NOMO-1 (cell line): ENCODE data around the gene MAGEA3.
"Not testable (repeated sequence)": the region's sequence is repeated elsewhere in the genome, so short reads cannot be mapped to it uniquely, and the experiment has no call there.

ENCODE experiments used
- DNase-seq, 2 experiments: peaks; one replicate each; lab custom pipeline; 2025; ENCODE audit not compliant: unreplicated experiment in 2 of 2; lab: John Stamatoyannopoulos, UW

Gene MAGEA3, protein sequence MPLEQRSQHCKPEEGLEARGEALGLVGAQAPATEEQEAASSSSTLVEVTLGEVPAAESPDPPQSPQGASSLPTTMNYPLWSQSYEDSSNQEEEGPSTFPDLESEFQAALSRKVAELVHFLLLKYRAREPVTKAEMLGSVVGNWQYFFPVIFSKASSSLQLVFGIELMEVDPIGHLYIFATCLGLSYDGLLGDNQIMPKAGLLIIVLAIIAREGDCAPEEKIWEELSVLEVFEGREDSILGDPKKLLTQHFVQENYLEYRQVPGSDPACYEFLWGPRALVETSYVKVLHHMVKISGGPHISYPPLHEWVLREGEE

GRCh38 chrX:152697952-152698931 is at the start of gene MAGEA3:
TSS of gene MAGEA3 (plus strand) at chrX:152698794. CDS start at chrX:152700833, 2,039 bp downstream.
- DNase-seq, result not testable (repeated sequence)

GRCh38 chrX:152652060-152652459 is 46.5 kb upstream of the MAGEA3 start:
- no peak for DNase-seq

GRCh38 chrX:152652467-152652866 is 46.1 kb upstream of the MAGEA3 start:
- no peak for DNase-seq

DNA sequence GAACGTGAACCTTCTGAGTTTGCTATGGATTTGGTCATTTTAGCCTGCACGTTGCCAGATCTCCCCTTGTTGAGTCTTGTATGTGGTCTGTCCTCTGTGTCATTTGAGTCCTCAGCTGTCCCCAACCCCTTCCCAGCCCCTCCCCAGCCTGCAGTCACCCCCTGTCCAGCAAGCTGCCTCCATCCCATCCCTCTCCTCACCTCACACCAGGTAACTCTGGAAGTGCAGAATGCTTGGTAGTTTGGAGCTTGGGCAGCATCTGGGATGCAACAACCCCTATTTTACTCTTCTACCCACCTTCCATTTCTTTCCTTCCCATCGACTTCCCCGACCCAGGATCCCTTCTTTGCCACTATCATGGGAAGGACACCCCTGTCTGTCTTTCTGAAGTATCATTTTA is 42.5 kb upstream of the MAGEA3 start:
- no peak for DNase-seq

GRCh38 chrX:152656890-152657289 is 41.7 kb upstream of the MAGEA3 start:
- DNase-seq, result no peak

DNA sequence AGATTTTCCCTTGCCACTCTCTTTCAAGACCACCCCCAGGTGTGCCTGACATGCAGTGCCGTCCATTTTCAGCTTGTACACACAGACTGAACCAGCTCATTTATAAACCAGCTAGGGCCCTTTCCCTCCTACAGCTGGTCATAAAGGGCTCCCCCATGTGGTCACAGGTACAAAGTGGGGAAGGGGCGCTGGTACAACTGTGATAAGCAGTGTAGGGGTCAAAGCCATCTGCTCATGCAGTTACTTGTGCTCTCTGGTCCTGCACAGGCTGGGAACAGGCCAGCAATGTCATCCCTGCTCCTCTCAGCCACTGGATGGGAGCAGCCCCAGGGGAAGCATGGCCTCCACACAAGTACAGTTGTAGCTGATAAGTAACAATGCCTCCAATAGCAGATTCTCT is 40.3 kb upstream of the MAGEA3 start:
- no peak for DNase-seq

DNA sequence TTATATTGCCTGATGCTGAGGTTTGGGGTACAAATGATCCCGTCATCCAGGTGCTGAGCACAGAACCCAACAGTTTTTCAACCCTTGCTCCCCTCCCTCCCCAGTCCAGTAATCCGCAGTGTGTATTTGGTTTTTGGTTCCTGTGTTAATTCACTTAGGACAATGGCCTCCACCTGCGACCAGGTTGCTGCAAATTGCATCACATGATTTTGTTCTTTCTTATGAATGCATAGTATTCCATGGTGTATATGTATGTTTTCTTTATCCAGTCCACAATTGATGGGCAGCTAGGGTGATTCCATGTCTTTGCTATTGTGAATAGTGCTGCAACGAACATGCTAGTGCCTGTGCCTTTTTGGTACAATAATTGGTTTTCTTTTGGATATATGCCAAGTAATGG is 35.5 kb upstream of the MAGEA3 start:
- DNase-seq, result no peak

GRCh38 chrX:152674135-152674534 is 24.5 kb upstream of the MAGEA3 start:
- DNase-seq, result no peak

- not testable (repeated sequence) for DNase-seq
Measured at GRCh38 chrX:152674652-152675051, 23.9 kb upstream of the MAGEA3 start.

DNA sequence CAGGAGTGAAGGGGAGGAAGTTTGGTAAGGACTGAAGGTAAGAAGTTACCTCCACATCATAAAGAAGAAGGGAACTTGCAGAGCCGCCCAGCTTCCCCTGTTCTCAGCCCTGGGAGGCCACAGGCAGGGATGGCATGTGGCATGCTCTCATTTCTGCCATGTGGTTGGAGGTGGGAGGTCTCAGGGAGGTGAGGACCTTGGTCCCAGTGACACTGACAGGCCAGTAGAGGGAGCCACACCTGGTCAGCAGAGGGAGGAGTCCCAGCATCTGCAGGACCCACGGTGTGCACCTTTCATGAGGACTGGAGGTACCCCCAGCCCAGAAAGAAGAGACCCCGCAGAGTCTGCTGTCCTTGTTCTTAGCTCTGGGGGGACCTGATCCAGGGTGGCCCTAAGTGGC is 17.6 kb upstream of the MAGEA3 start:
- DNase-seq, result not testable (repeated sequence)

- not testable (repeated sequence) for DNase-seq
Measured at GRCh38 chrX:152700390-152700789, 1.8 kb downstream of the MAGEA3 start.

DNA sequence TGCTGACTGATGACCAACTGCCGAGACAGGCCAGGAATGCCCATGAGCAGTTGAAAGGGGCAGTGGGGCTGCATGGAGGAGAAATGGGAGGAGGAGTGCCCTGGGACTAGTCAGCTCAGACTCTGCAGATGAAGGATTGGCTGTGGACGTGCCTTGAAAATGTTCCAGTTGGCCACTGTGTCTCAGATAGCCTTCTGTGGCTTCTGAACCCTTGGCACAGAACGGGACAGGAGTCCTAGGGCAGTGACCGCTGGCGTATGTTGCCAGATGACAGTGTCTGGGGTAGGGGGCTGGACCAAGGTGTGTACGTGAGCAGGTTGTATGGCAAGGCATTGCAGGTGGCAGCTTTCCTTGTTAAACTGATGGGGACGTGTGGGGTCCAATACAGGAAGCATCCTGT is 7.9 kb downstream of the MAGEA3 start:
- DNase-seq, result not testable (repeated sequence)

GRCh38 chrX:152709173-152709572 is 10.6 kb downstream of the MAGEA3 start, which contains the start of gene CSAG2:
TSS of gene CSAG2 (minus strand) at chrX:152709273. CDS start at chrX:152709112, 161 bp downstream.
- DNase-seq, result not testable (repeated sequence)

DNA sequence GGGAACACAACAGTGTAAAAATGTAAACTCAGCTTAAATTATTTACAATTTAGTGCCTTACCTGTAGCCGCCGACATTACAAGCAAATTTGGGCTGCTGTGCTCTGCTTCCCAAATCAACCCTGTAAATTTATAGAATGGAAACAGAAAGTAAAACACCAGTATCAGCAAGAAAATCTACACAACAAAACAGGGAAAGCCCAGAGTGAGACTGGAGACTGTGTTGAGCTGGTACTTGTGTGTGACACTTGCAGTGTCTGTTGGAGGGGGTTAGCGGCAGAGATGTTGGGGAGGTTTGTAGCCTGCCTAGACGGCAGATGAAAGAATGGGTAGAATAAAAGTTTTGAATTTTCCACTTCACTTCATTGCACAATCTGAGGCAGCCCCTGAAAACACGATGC is 14.6 kb downstream of the MAGEA3 start:
- DNase-seq, result not testable (repeated sequence)

DNA sequence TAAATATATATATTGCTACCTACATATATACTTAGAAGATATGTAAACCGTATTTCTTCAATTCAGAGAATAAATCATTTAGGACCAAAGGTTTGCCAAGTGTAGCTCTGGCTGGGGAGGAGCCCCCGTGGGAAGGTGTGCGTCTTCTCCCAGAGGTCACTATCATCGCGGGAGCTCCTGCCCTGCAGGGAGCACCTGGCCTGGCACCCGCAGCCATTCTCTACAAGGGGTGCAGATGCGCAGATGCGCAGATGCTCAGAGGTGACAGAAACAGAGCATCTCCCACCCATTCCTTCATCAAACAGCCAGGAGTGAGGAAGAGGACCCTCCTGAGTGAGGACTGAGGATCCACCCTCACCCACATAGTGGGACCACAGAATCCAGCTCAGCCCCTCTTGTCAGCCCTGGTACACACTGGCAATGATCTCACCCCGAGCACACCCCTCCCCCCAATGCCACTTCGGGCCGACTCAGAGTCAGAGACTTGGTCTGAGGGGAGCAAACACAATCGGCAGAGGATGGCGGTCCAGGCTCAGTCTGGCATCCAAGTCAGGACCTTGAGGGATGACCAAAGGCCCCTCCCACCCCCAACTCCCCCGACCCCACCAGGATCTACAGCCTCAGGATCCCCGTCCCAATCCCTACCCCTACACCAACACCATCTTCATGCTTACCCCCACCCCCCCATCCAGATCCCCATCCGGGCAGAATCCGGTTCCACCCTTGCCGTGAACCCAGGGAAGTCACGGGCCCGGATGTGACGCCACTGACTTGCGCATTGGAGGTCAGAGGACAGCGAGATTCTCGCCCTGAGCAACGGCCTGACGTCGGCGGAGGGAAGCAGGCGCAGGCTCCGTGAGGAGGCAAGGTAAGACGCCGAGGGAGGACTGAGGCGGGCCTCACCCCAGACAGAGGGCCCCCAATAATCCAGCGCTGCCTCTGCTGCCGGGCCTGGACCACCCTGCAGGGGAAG is 15.5 kb downstream of the MAGEA3 start, which contains the start of gene MAGEA2B:
TSS of gene MAGEA2B (plus strand) at position 814 of the 973 bp plus-strand sequence. CDS start 2,479 bp downstream, outside the sequence.
- not testable (repeated sequence) for DNase-seq

- no peak for DNase-seq
Measured at GRCh38 chrX:152725409-152725808, 26.8 kb downstream of the MAGEA3 start.

- no peak for DNase-seq
Measured at GRCh38 chrX:152733261-152733975, 34.8 kb downstream of the MAGEA3 start, which contains the start of the genes CSAG1 and MAGEA12. TSS of gene CSAG1 (minus strand) at chrX:152733721. CDS start at chrX:152732460, 1,261 bp downstream. TSS of gene MAGEA12 (plus strand) at chrX:152733757. CDS start at chrX:152736162, 2,405 bp downstream.

DNA sequence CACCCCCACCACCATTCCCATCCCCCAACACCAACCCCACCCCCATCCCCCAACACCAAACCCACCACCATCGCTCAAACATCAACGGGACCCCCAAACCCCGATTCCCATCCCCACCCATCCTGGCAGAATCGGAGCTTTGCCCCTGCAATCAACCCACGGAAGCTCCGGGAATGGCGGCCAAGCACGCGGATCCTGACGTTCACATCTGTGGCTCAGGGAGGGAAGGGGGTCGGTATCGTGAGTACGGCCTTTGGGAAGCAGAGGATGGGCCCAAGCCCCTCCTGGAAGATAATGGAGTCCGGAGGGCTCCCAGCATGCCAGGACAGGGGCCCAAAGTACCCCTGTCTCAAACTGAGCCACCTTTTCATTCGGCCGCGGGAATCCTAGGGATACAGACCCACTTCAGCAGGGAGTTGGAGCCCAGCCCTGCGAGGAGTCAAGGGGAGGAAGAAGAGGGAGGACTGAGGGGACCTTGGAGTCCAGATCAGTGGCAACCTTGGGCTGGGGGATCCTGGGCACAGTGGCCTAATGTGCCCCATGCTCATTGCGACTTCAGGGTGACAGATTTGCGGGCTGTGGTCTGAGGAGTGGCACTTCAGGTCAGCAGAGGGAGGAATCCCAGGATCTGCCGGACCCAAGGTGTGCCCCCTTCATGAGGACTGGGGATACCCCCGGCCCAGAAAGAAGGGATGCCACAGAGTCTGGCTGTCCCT is 35.7 kb downstream of the MAGEA3 start:
- DNase-seq, result not testable (repeated sequence)

- DNase-seq, result no peak
Measured at GRCh38 chrX:152735101-152735500, 36.5 kb downstream of the MAGEA3 start.
